Heart left ventricle (tissue), 16 donors: Measurements from ENCODE around the gene ABR. TPM values are rescaled to one million over a fixed set of nuclear protein-coding genes. Genes with fewer than 3 reads are reported as not detected.

Experiments
- ATAC-seq, 4 donors: fragments of 200-7000 bp; cut with Tn5 transposase; one replicate each; pipeline ENCODE4 v1.9.1; 2020 to 2022; ENCODE audit warnings: moderate library complexity in 4 of 4, mild to moderate bottlenecking in 3 of 4, moderate number of reproducible peaks in 1 of 4
- DNase-seq, 5 donors: peaks; one replicate each; pipeline ENCODE4 v3.0.0-alpha.2; 2020
- H3K27ac ChIP-seq, 12 donors: fragments of 200-600 bp; sonication (generic) in 4 of 12; one replicate each; pipeline versions ENCODE4 v1.5.0 to v1.8.0; 2016 to 2022; ENCODE audit warnings: mild to moderate bottlenecking in 2 of 12
- H3K27me3 ChIP-seq, 9 donors: fragments of 200-600 bp; sonication (generic) in 2 of 9; one replicate each; pipeline versions ENCODE4 v1.5.1 to v1.8.0; 2016 to 2022; ENCODE audit warnings: mild to moderate bottlenecking in 3 of 9
- H3K36me3 ChIP-seq, 9 donors: fragments of 200-600 bp; sonication (generic) in 2 of 9; one replicate each; pipeline versions ENCODE4 v1.5.0 to v1.8.0; 2018 to 2022; ENCODE audit warnings: mild to moderate bottlenecking in 2 of 9
- H3K4me1 ChIP-seq, 12 donors: fragments of 200-600 bp; sonication (generic) in 4 of 12; one replicate each; pipeline versions ENCODE4 v1.5.0 to v1.8.0; 2016 to 2022; ENCODE audit warnings: mild to moderate bottlenecking in 3 of 12
- H3K4me3 ChIP-seq, 12 donors: fragments of 200-600 bp; sonication (generic) in 4 of 12; one replicate each; pipeline versions ENCODE4 v1.5.0 to v1.8.0; 2017 to 2022; ENCODE audit warnings: mild to moderate bottlenecking in 9 of 12, moderate library complexity in 4 of 12
- H3K9me3 ChIP-seq, 12 donors: fragments of 200-600 bp; sonication (generic) in 4 of 12; one replicate each; pipeline versions ENCODE4 v1.5.0 to v1.8.0; 2016 to 2022; ENCODE audit warnings: mild to moderate bottlenecking in 1 of 12
- POLR2A ChIP-seq, 2 donors: fragments of 450-650 bp; IDR thresholded peaks; one replicate each; pipeline ENCODE4 v1.6.1; 2017; ENCODE audit warnings: antibody characterized with exemption in 2 of 2, mild to moderate bottlenecking in 2 of 2, moderate library complexity in 2 of 2
- WGBS, 4 donors: extraction: QIAGEN DNeasy Blood & Tissue Kit in 2 of 4; methylation state at CpG; one replicate each; pipeline versions ENCODE4 v1.1.5 to v1.1.7; 2013 to 2018; 5-methylcytosine and 5-hydroxymethylcytosine counted together
- intact Hi-C, 10 donors: fragments of 100-400 bp; cut with DNase I; formaldehyde crosslinking; loops; one replicate each; pipeline versions ENCODE4 v1.11.1 to v1.14.2; 2022
- polyA plus RNA-seq, 2 donors: library from polyadenylated mRNA; stranded (reverse); fragments of 200-250 nt; gene quantifications; one replicate each; pipeline ENCODE4 v1.2.3, GENCODE V29; 2013
- total RNA-seq, 9 donors: library from RNA; depleted of rRNA in 2 of 9; stranded (reverse); fragments of >200 nt in 2 of 9; fragmentation: NEBNext Ultra II Directional in 3 of 9; extraction: Animal tissue kit (Norgen Biotek cat#: 25700) in 3 of 9; gene quantifications; one replicate each; pipeline versions ENCODE4 v1.1.0 to v1.2.4, GENCODE V29; 2016 to 2023
- TF ChIP-seq, protein P1 (sequence below), 12 donors: fragments of 200-600 bp; sonication (generic) in 4 of 12; IDR thresholded peaks; one replicate each; pipeline versions ENCODE4 v1.5.0 to v1.8.0; 2018 to 2022; ENCODE audit warnings: antibody characterized with exemption in 12 of 12, mild to moderate bottlenecking in 5 of 12
- donor health status: ischemic (EF 13 %, LVEDD 7.1; RV severe dilation, severe dysfunction).
- donor health status: healthy with polysubstance abuse.
- donor health status: DM: no; HTN: yes; CAD: no.
- donor health status: DM: no; HTN: no; CAD: no.
- donor health status: ischemic (EF 25% LVEDD 6.9; RV normal size, moderate dysfunction).
- donor health status: ischemic (EF 25% LVEDD 5.7; RV mildly dilated, moderate dysfunction).
- donor health status: healthy.
- donor health status: DM: yes; HTN: yes; CAD: no.
- donor health status: ischemic (EF 35%, LVEDD 5.7; RV mildly dilated, moderate dysfunction).
- donor health status: nonischemic (EF 11% LVEDD 7.7; RV severe dilation, severe dysfunction).
- donor health status: DM: yes; HTN: yes; CAD: no.
- donor health status: PGD.
- donor health status: ischemic (EF 29% LVEDD 5.4; RV normal size, mild dysfunction).
- donor health status: nonischemic (EF 23%, LVEDD 6.1; RV moderate dilation, normal function).

ABR gene
- total and polyA plus RNA-seq, 11 donors, result 64.5 to 171 (median 149) TPM

DNA sequence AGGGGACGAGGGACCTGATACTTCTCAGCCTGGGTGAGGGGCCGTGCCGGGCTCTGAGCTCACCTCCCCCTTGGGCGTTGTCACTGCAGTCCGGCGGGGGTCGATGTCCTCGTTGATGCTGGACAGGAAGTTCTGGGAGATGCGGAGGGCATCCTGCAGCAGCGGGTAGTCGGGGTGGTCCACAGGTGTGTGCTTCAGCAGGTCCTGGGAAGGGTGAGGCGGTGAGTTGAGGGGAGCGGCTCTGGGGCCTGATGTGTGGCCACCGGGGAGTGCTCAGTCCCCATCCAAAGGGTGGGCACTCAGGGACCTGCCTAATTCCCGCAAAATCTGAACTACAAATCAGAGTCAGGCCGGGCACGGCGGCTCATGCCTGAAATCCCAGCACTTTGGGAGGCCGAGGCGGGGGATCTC, 107.2 kb downstream of the ABR start:
- intact Hi-C loops, result no loop called here
- DNase-seq, result peak in 2 of 5 donors; percentile 22 to 39
- TF ChIP-seq, protein P1, sequence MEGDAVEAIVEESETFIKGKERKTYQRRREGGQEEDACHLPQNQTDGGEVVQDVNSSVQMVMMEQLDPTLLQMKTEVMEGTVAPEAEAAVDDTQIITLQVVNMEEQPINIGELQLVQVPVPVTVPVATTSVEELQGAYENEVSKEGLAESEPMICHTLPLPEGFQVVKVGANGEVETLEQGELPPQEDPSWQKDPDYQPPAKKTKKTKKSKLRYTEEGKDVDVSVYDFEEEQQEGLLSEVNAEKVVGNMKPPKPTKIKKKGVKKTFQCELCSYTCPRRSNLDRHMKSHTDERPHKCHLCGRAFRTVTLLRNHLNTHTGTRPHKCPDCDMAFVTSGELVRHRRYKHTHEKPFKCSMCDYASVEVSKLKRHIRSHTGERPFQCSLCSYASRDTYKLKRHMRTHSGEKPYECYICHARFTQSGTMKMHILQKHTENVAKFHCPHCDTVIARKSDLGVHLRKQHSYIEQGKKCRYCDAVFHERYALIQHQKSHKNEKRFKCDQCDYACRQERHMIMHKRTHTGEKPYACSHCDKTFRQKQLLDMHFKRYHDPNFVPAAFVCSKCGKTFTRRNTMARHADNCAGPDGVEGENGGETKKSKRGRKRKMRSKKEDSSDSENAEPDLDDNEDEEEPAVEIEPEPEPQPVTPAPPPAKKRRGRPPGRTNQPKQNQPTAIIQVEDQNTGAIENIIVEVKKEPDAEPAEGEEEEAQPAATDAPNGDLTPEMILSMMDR (IDR thresholded peaks at IDR 0.05), result no peak
- TF ChIP-seq POLR2A (IDR thresholded peaks at IDR 0.05), result no peak
- H3K27me3 ChIP-seq, result no peaks in the 10 kb centered on the region
- H3K4me3 ChIP-seq, result no peak overlapping the region
- no peak for ATAC-seq
- 90 to 92% (median 91%) methylated on average over 20 of the region's 20 CpGs for whole genome bisulfite sequencing, 4 donors
- peaks cover 0 to 20% (median 8%) of the 10 kb centered on the region in 12 donors for H3K4me1 ChIP-seq
- H3K9me3 ChIP-seq, result no peaks in the 10 kb centered on the region
- H3K36me3 ChIP-seq, result peaks cover 0 to 78% (median 60%) of the 10 kb centered on the region in 9 donors
- H3K27ac ChIP-seq, result no peak overlapping the region

DNA sequence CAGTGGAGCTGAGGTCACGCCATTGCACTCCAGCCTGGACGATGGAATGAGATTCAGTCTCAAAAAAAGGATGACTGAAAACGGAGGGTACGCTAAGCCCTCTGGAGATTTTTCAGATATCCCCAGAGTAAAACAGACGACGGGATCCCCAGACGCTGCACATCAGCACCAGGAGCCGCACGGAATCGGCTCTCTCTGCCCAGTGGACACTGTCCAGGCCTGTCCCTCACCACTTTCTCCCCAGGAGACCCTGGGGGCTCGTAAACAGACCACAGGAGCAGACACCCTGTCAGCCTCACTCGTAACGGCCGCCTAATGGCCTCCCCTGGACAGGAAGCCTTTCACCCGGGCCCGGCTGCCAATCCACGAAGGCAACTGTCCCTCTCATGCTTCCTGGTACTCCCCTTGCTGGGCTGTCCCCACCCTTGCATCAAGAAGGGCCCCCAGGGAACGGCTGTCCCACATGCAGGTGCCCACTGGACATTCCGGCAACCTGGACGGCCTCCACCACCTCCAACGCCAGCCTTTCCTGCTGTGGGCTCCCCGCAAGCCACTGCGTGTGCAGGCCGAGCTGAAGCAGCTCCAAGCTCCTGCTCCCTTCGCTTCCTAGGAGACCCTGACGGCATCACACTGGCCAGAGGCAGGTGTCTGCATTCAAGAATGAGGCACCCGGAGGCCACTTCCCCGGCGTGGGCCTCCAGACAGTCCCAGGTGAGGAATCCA, 108.5 kb downstream of the ABR start:
- peaks cover 0 to 5% (median 0%) of the 10 kb centered on the region in 12 donors for H3K9me3 ChIP-seq
- DNase-seq (peak in 2 of 5 donors; percentile 13 to 54), ATAC-seq (no peak)
- TF ChIP-seq POLR2A (IDR thresholded peaks at IDR 0.05), result no peak
- TF ChIP-seq, protein P1 (IDR thresholded peaks at IDR 0.05), result no peak
- peaks cover 0 to 79% (median 67%) of the 10 kb centered on the region in 9 donors for H3K36me3 ChIP-seq
- 89 to 91% (median 90%) methylated on average over 26 to 29 of the region's 29 CpGs for WGBS, 4 donors
- no peaks in the 10 kb centered on the region for H3K27me3 ChIP-seq
- no peak overlapping the region for H3K27ac ChIP-seq
- H3K4me1 ChIP-seq, result peaks cover 0 to 28% (median 10%) of the 10 kb centered on the region in 12 donors
- intact Hi-C loops, result no loop called here
- H3K4me3 ChIP-seq, result no peak overlapping the region

DNA sequence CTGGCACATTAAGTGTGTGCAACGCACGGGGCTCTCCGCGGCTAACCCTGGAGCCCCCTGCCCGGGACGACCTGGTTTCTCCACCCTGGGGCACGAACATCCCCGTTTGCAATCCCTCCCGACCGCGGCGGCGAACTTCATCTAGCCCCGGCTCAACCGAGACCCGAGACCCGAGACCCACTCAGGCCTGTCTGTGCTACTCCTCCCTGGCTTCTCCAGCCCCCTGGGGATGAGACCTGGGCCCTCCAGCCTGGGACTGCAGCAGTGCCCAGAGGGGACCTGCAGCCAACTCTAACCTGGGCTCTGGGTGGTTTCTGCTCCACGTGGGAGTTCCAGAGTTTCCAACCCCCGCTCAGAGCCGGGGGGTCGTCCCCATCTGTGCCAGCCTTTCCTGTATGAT, 109.4 kb downstream of the ABR start:
- Histone ChIP-seq H3K9me3 (peaks cover 0 to 13% (median 2%) of the 10 kb centered on the region in 12 donors), H3K27ac (no peak overlapping the region), H3K36me3 (peaks cover 0 to 83% (median 75%) of the 10 kb centered on the region in 9 donors), H3K4me1 (peaks cover 0 to 24% (median 9%) of the 10 kb centered on the region in 12 donors), H3K27me3 (no peaks in the 10 kb centered on the region), H3K4me3 (no peak overlapping the region)
- no peak for ATAC-seq
- DNase-seq, result peak in 2 of 5 donors; percentile 12 to 47
- WGBS, 4 donors, result 89 to 97% (median 90%) methylated on average over 14 to 21 of the region's 21 CpGs
- intact Hi-C loops, result no loop called here
- TF ChIP-seq POLR2A (IDR thresholded peaks at IDR 0.05), result no peak

GRCh38 chr17:1069847-1070246, 109.9 kb downstream of the ABR start:
- H3K27ac ChIP-seq, result no peak overlapping the region
- TF ChIP-seq, protein P1 (IDR thresholded peaks at IDR 0.05), result no peak
- TF ChIP-seq POLR2A (IDR thresholded peaks at IDR 0.05), result no peak
- WGBS, 4 donors, result 91 to 94% (median 92%) methylated on average over 20 to 21 of the region's 21 CpGs
- no peak overlapping the region for H3K4me3 ChIP-seq
- DNase-seq (peak in 2 of 5 donors; percentile 25 to 32), ATAC-seq (no peak)
- peaks cover 0 to 19% (median 6%) of the 10 kb centered on the region in 12 donors for H3K4me1 ChIP-seq
- H3K27me3 ChIP-seq, result no peaks in the 10 kb centered on the region
- intact Hi-C loops, result loop anchor here in 1 of 10 donors (5.0 kb wide), 1 partner anchor 37 kb away; no protein-coding TSS in a partner anchor
- H3K36me3 ChIP-seq, result peaks cover 0 to 80% (median 76%) of the 10 kb centered on the region in 9 donors
- peaks cover 0 to 13% (median 2%) of the 10 kb centered on the region in 12 donors for H3K9me3 ChIP-seq
